ENCODE measurements around the gene MRPS27. TPM values are rescaled to one million over a fixed set of nuclear protein-coding genes. Genes with fewer than 3 reads are reported as not detected.

Gene MRPS27
- total and polyA plus RNA-seq, 9 of the 15 experiments (the other 6 are each of a cell fraction or from before 2014, with no cell fraction given) = 73.6 to 144 (median 106) TPM

GRCh38 chr5:72294473-72294872 lies 25.6 kb downstream of the MRPS27 start:
- Histone ChIP-seq H3K36me3 (ENCODE audit: control insufficient read depth, insufficient read depth, low read length) (peaks cover 81% of the 10 kb centered on the region), H4K20me1 (replicated peaks; ENCODE audit: control insufficient read depth, insufficient read depth, low read length) (no peaks in the 10 kb centered on the region), H3K27me3 (ENCODE audit: control insufficient read depth in 2 of 2, insufficient read depth in 2 of 2, low read length in 2 of 2) (no peaks in the 10 kb centered on the region), H3K4me2 (ENCODE audit: insufficient read depth, low read length) (no peak overlapping the region), H3K9ac (ENCODE audit: insufficient read depth in 1 of 2, low read depth in 2 of 2, low read length in 2 of 2) (no peak overlapping the region), H3K27ac (ENCODE audit: extremely low read depth, low read depth, low read length) (no peak overlapping the region), H3K79me2 (ENCODE audit: control insufficient read depth, insufficient read depth, low read length) (peaks cover 20% of the 10 kb centered on the region), H3K4me1 (replicated peaks in 1 of 2; ENCODE audit: control insufficient read depth in 2 of 2, insufficient read depth in 2 of 2, low read length in 2 of 2) (peaks cover 0 to 3% of the 10 kb centered on the region in 2 experiments; a peak in 1 of 5 replicates), H3K9me3 (replicated peaks; ENCODE audit: control insufficient read depth, insufficient read depth, low read depth, low read length) (no peaks in the 10 kb centered on the region), H2AFZ (ENCODE audit: low read depth, low read length) (no peak overlapping the region), H3K4me3 (no peak overlapping the region), H3K9me1 (ENCODE audit: control insufficient read depth, insufficient read depth, low read length) (no peaks in the 10 kb centered on the region)
- in situ Hi-C loops (cut with MboI) = no loop called here
- WGBS (ENCODE audit: insufficient coverage, low coverage, missing lambda C conversion rate) = 98% methylated on average over 2 of the region's 2 CpGs
- ATAC-seq (no peak), DNase-seq (ENCODE audit: extremely low read depth in 1 of 4, low spot score in 3 of 4) (no peak), FAIRE-seq (no peak)
- no peak for TF ChIP-seq CHCHD3 (CRISPR knock-in tag; IDR thresholded peaks at IDR 0.05)
- no peak for TF ChIP-seq IRF9 (tag; IDR thresholded peaks at IDR 0.05)
- no peak for TF ChIP-seq ZBTB1 (CRISPR knock-in tag; IDR thresholded peaks at IDR 0.05; ENCODE audit: borderline replicate concordance, low read depth)
- no peak for TF ChIP-seq HMBOX1 (IDR thresholded peaks at IDR 0.05)
- TF ChIP-seq CBFB (CRISPR knock-in tag; IDR thresholded peaks at IDR 0.05) = no peak
- TF ChIP-seq CXXC5 (CRISPR knock-in tag; IDR thresholded peaks at IDR 0.05) = no peak
- TF ChIP-seq ZBTB2 (IDR thresholded peaks at IDR 0.05) = no peak
- TF ChIP-seq SRSF1 (IDR thresholded peaks at IDR 0.05; ENCODE audit: low read depth, low read length) = no peak
- TF ChIP-seq CTCFL (IDR thresholded peaks at IDR 0.05; ENCODE audit: borderline replicate concordance, insufficient read depth, low read depth, low read length, poor library complexity, severe bottlenecking) = no peak
- intact Hi-C loops (cut with micrococcal nuclease) = no loop called here
- ChIA-PET CTCF (ENCODE audit: low intra/inter-chr PET ratio) (no interaction called here), POLR2A (no interaction called here)
- BruUV-seq (replicated peaks) = no TSS peak
